DND-41 (cell line): Measurements from ENCODE around the gene RHBDF1.

Experiments used
- EZH2 ChIP-seq: IDR thresholded peaks from 3 replicates; pipeline ENCODE4 v1.6.1; 2012; ENCODE audit warnings: borderline replicate concordance, low read depth, mild to moderate bottlenecking, moderate library complexity, low read length, inconsistent platforms; ENCODE audit not compliant: severe bottlenecking
- TF ChIP-seq, protein P1 (sequence below): IDR thresholded peaks from 2 replicates; pipeline ENCODE4 v1.5.1; 2012; ENCODE audit warnings: borderline replicate concordance, low read length, moderate library complexity, mild to moderate bottlenecking; ENCODE audit not compliant: poor library complexity, severe bottlenecking; ENCODE audit errors: extremely low read depth

DNA sequence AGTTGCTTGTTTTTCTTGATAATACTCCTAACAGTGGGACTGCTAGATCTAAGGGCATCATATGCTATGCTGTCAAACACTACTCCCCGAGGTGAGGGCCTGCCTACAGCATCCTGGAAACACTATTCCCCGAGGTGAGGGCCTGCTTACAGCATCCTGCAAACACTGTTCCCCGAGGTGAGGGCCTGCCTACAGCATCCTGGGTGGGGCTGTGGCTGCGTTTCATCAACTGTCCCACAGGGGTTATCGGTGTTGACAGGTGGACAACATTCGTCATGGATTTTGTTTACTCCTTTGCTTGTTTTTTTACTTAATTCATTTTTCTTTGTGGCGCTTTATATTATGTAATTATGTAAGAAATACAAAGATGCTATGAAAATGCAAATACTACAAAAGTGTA lies 43.6 kb upstream of the RHBDF1 start:
- TF ChIP-seq, protein P1, sequence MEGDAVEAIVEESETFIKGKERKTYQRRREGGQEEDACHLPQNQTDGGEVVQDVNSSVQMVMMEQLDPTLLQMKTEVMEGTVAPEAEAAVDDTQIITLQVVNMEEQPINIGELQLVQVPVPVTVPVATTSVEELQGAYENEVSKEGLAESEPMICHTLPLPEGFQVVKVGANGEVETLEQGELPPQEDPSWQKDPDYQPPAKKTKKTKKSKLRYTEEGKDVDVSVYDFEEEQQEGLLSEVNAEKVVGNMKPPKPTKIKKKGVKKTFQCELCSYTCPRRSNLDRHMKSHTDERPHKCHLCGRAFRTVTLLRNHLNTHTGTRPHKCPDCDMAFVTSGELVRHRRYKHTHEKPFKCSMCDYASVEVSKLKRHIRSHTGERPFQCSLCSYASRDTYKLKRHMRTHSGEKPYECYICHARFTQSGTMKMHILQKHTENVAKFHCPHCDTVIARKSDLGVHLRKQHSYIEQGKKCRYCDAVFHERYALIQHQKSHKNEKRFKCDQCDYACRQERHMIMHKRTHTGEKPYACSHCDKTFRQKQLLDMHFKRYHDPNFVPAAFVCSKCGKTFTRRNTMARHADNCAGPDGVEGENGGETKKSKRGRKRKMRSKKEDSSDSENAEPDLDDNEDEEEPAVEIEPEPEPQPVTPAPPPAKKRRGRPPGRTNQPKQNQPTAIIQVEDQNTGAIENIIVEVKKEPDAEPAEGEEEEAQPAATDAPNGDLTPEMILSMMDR = no peak
- no peak for TF ChIP-seq EZH2
